Neural progenitor cell (in vitro differentiated cells): ENCODE measurements around the gene KCTD4. TPM values are rescaled to one million over a fixed set of nuclear protein-coding genes. Genes with fewer than 3 reads are reported as not detected.

Experiments used
- DNase-seq: peaks from one replicate; pipeline ENCODE4 v3.0.0-alpha.2; 2016; ENCODE audit warnings: low spot score
- H2AFZ ChIP-seq: fragments of 200-600 bp; sonication (generic); replicated peaks from 2 replicates; pipeline ENCODE4 v1.6.1; 2016; ENCODE audit warnings: antibody characterized with exemption
- H3F3A ChIP-seq: fragments of 200-600 bp; sonication (generic); 2 replicates; pipeline ENCODE4 v1.6.1; 2016; ENCODE audit warnings: antibody characterized with exemption, low read depth
- H3K27ac ChIP-seq: fragments of 200-600 bp; sonication (generic); 2 replicates; pipeline ENCODE4 v1.5.1; 2016; ENCODE audit warnings: mild to moderate bottlenecking
- H3K27me3 ChIP-seq: fragments of 200-600 bp; sonication (generic); 2 replicates; pipeline ENCODE4 v1.6.1; 2016; ENCODE audit warnings: mild to moderate bottlenecking, moderate library complexity
- H3K36me3 ChIP-seq: fragments of 200-600 bp; sonication (generic); 2 replicates; pipeline ENCODE4 v1.5.1; 2016
- H3K4me1 ChIP-seq: fragments of 200-600 bp; sonication (generic); 2 replicates; pipeline ENCODE4 v1.6.1; 2016; ENCODE audit warnings: mixed run types
- H3K4me2 ChIP-seq: fragments of 200-600 bp; sonication (generic); 2 replicates; pipeline ENCODE4 v1.6.1; 2016
- H3K4me3 ChIP-seq: fragments of 200-600 bp; sonication (generic); 2 replicates; pipeline ENCODE4 v1.5.1; 2016
- H3K79me2 ChIP-seq: fragments of 200-600 bp; sonication (generic); 2 replicates; pipeline ENCODE4 v1.6.1; 2016; ENCODE audit warnings: low read depth
- H3K9ac ChIP-seq: fragments of 200-600 bp; sonication (generic); 2 replicates; pipeline ENCODE4 v1.6.1; 2016
- H3K9me3 ChIP-seq: fragments of 200-600 bp; sonication (generic); 2 replicates; pipeline ENCODE4 v1.5.1; 2016; ENCODE audit warnings: low read depth
- H4K20me1 ChIP-seq: fragments of 200-600 bp; sonication (generic); 2 replicates; pipeline ENCODE4 v1.6.1; 2016; ENCODE audit warnings: low read depth
- H3K27ac Mint-ChIP-seq: 3 replicates; pipeline ENCODE4 v1.8.0; 2021; ENCODE audit warnings: mixed read lengths
- H3K27me3 Mint-ChIP-seq: 2 replicates; pipeline ENCODE4 v1.8.0; 2022; ENCODE audit warnings: low read depth, mild to moderate bottlenecking, inconsistent platforms, moderate library complexity, mixed read lengths; ENCODE audit not compliant: insufficient read depth
- H3K36me3 Mint-ChIP-seq: 3 replicates; pipeline ENCODE4 v1.8.0; 2021; ENCODE audit warnings: mixed read lengths
- H3K4me1 Mint-ChIP-seq: 3 replicates; pipeline ENCODE4 v1.8.0; 2021; ENCODE audit warnings: mixed read lengths
- H3K4me3 Mint-ChIP-seq: 3 replicates; pipeline ENCODE4 v1.8.0; 2021; ENCODE audit warnings: mild to moderate bottlenecking, moderate library complexity, mixed read lengths
- H3K9me3 Mint-ChIP-seq: 3 replicates; pipeline ENCODE4 v1.8.0; 2020; ENCODE audit warnings: mixed read lengths
- CTCF ChIP-seq: fragments of 200-600 bp; sonication (generic); IDR thresholded peaks from 2 replicates; pipeline ENCODE4 v1.5.1; 2017; ENCODE audit warnings: antibody characterized with exemption, mild to moderate bottlenecking
- EZH2 ChIP-seq: fragments of 200-600 bp; sonication (generic); IDR thresholded peaks from 2 replicates; pipeline ENCODE4 v1.6.1; 2017; ENCODE audit warnings: antibody characterized with exemption, mild to moderate bottlenecking, moderate library complexity
- EZH2phosphoT487 ChIP-seq: fragments of 200-600 bp; sonication (generic); IDR thresholded peaks from 2 replicates; pipeline ENCODE4 v1.6.1; 2017; ENCODE audit warnings: antibody characterized with exemption
- total RNA-seq: library from RNA; depleted of rRNA; stranded (reverse); fragments of >200 nt; gene quantifications from 2 replicates; pipeline ENCODE4 v1.2.3, GENCODE V29; 2015; ENCODE audit warnings: low replicate concordance

Gene KCTD4
- total RNA-seq, 1 donor from 2014 or later, result not detected

- H3K36me3 ChIP-seq, result no peaks in the 10 kb centered on the region
- no peaks in the 10 kb centered on the region for H4K20me1 ChIP-seq
- H3K9ac ChIP-seq, result no peak overlapping the region
- no peaks in the 10 kb centered on the region for H3F3A ChIP-seq
- no peak overlapping the region for H3K27ac ChIP-seq
- H3K4me2 ChIP-seq, result no peak overlapping the region
- H2AFZ ChIP-seq, result no peak overlapping the region
- no peak for DNase-seq
- Mint-ChIP-seq H3K4me1 (peaks cover 5% of the 10 kb centered on the region), H3K9me3 (no peaks in the 10 kb centered on the region), H3K36me3 (no peaks in the 10 kb centered on the region), H3K4me3 (no peak overlapping the region), H3K27me3 (no peaks in the 10 kb centered on the region), H3K27ac (no peak overlapping the region)
- H3K9me3 ChIP-seq, result no peaks in the 10 kb centered on the region
- no peaks in the 10 kb centered on the region for H3K27me3 ChIP-seq
- no peak for TF ChIP-seq CTCF
- no peak for TF ChIP-seq EZH2phosphoT487
- TF ChIP-seq EZH2, result no peak
- no peak overlapping the region for H3K4me3 ChIP-seq
- H3K79me2 ChIP-seq, result peaks cover 6% of the 10 kb centered on the region
- H3K4me1 ChIP-seq, result no peaks in the 10 kb centered on the region
These were observed 38.3 kb upstream of the KCTD4 start for GRCh38 chr13:45238945-45239795.

- TF ChIP-seq EZH2, result no peak
- no peak for TF ChIP-seq EZH2phosphoT487
- TF ChIP-seq CTCF, result no peak
- H3K4me3 ChIP-seq, result no peak overlapping the region
- no peaks in the 10 kb centered on the region for H3K36me3 ChIP-seq
- Mint-ChIP-seq H3K4me1 (peaks cover 8% of the 10 kb centered on the region), H3K27me3 (no peaks in the 10 kb centered on the region), H3K9me3 (no peaks in the 10 kb centered on the region), H3K4me3 (no peak overlapping the region), H3K27ac (no peak overlapping the region), H3K36me3 (peaks cover 2% of the 10 kb centered on the region)
- H4K20me1 ChIP-seq, result no peaks in the 10 kb centered on the region
- no peaks in the 10 kb centered on the region for H3F3A ChIP-seq
- H2AFZ ChIP-seq, result no peak overlapping the region
- no peak overlapping the region for H3K4me2 ChIP-seq
- no peaks in the 10 kb centered on the region for H3K4me1 ChIP-seq
- H3K79me2 ChIP-seq, result no peaks in the 10 kb centered on the region
- no peaks in the 10 kb centered on the region for H3K27me3 ChIP-seq
- no peak overlapping the region for H3K9ac ChIP-seq
- DNase-seq, result no peak
- H3K9me3 ChIP-seq, result no peaks in the 10 kb centered on the region
- H3K27ac ChIP-seq, result no peak overlapping the region
These were observed 31.7 kb upstream of the KCTD4 start for GRCh38 chr13:45232591-45232990.

- Histone ChIP-seq H3K9ac (no peak overlapping the region), H3K79me2 (peaks cover 2% of the 10 kb centered on the region), H4K20me1 (peaks cover 3% of the 10 kb centered on the region), H3K4me2 (no peak overlapping the region), H3K27ac (no peak overlapping the region), H2AFZ (no peak overlapping the region), H3K4me1 (no peaks in the 10 kb centered on the region), H3K4me3 (no peak overlapping the region), H3K27me3 (no peaks in the 10 kb centered on the region), H3K36me3 (no peaks in the 10 kb centered on the region), H3F3A (no peaks in the 10 kb centered on the region), H3K9me3 (no peaks in the 10 kb centered on the region)
- no peak for DNase-seq
- Mint-ChIP-seq H3K27ac (no peak overlapping the region), H3K4me1 (peaks cover 8% of the 10 kb centered on the region), H3K36me3 (peaks cover 2% of the 10 kb centered on the region), H3K9me3 (no peaks in the 10 kb centered on the region), H3K27me3 (no peaks in the 10 kb centered on the region), H3K4me3 (no peak overlapping the region)
- TF ChIP-seq EZH2 (no peak), EZH2phosphoT487 (no peak), CTCF (no peak)
These were observed 30.9 kb upstream of the KCTD4 start for GRCh38 chr13:45231722-45232121.
